WTC11 (cell line): ENCODE data around the gene MAPK12. TPM values are rescaled to one million over a fixed set of nuclear protein-coding genes. Genes with fewer than 3 reads are reported as not detected.

Source experiments
- ATAC-seq: fragments of 200-7000 bp; cut with Tn5 transposase; 2 replicates; pipeline ENCODE4 v1.10.0; 2021; ENCODE audit warnings: mild to moderate bottlenecking, moderate library complexity
- CTCF ChIA-PET: fragments of 300-600 bp; sonication (Branson Sonifier 250); formaldehyde crosslinking; loops from one replicate; lab custom pipeline; 2021; ENCODE audit warnings: antibody characterized with exemption; lab: Charles Lee
- POLR2A ChIA-PET: fragments of 350-600 bp; sonication (Branson Sonifier 250); formaldehyde crosslinking; loops from one replicate; lab custom pipeline; 2021; ENCODE audit warnings: antibody characterized with exemption; lab: Charles Lee
- DNase-seq: peaks from one replicate; pipeline ENCODE4 v3.0.0; 2021; ENCODE audit warnings: low spot score
- H3K27ac Mint-ChIP-seq: 2 replicates; pipeline ENCODE4 v1.8.0; 2021; ENCODE audit warnings: mixed read lengths
- H3K27me3 Mint-ChIP-seq: 2 replicates; pipeline ENCODE4 v1.8.0; 2021; ENCODE audit warnings: low read depth, mild to moderate bottlenecking, moderate library complexity, mixed read lengths
- H3K36me3 Mint-ChIP-seq: 2 replicates; pipeline ENCODE4 v1.8.0; 2021; ENCODE audit warnings: mixed read lengths
- H3K4me1 Mint-ChIP-seq: 2 replicates; pipeline ENCODE4 v1.8.0; 2022; ENCODE audit warnings: mixed read lengths
- H3K4me3 Mint-ChIP-seq: 2 replicates; pipeline ENCODE4 v1.8.0; 2021; ENCODE audit warnings: mild to moderate bottlenecking, moderate library complexity, mixed read lengths
- H3K9me3 Mint-ChIP-seq: 2 replicates; pipeline ENCODE4 v1.8.0; 2021; ENCODE audit warnings: mixed read lengths
- CBFB ChIP-seq: sonication (generic); formaldehyde crosslinking; IDR thresholded peaks from 2 replicates; pipeline ENCODE4 v1.8.1; 2022; ENCODE audit warnings: mild to moderate bottlenecking, low read depth, missing genetic modification reagents
- CREM ChIP-seq: sonication (generic); formaldehyde crosslinking; IDR thresholded peaks from 2 replicates; pipeline ENCODE4 v1.8.1; 2022; ENCODE audit warnings: mild to moderate bottlenecking, missing genetic modification reagents, moderate library complexity
- ELF4 ChIP-seq: sonication (generic); formaldehyde crosslinking; IDR thresholded peaks from 2 replicates; pipeline ENCODE4 v1.8.1; 2022; ENCODE audit warnings: low read depth, mild to moderate bottlenecking, moderate library complexity, missing genetic modification reagents
- ESRRA ChIP-seq: sonication (generic); formaldehyde crosslinking; IDR thresholded peaks from 2 replicates; pipeline ENCODE4 v1.8.1; 2022; ENCODE audit warnings: mild to moderate bottlenecking, missing genetic modification reagents, borderline replicate concordance
- GTF2I ChIP-seq: fragments of 250-450 bp; sonication (Bioruptor Pico); conservative IDR thresholded peaks from 2 replicates; pipeline ENCODE4 v1.4.0; 2021; ENCODE audit warnings: mild to moderate bottlenecking
- JAZF1 ChIP-seq: fragments of 250-450 bp; sonication (Bioruptor Pico); IDR thresholded peaks from 2 replicates; pipeline ENCODE4 v1.9.0; 2021; ENCODE audit warnings: moderate library complexity, mild to moderate bottlenecking, inconsistent platforms
- JUN ChIP-seq: sonication (generic); formaldehyde crosslinking; IDR thresholded peaks from 2 replicates; pipeline ENCODE4 v1.8.0; 2023; ENCODE audit warnings: mild to moderate bottlenecking, missing genetic modification reagents
- MYBL2 ChIP-seq: sonication (generic); formaldehyde crosslinking; IDR thresholded peaks from 2 replicates; pipeline ENCODE4 v1.8.1; 2023; ENCODE audit warnings: mild to moderate bottlenecking, moderate library complexity, missing genetic modification reagents
- NFATC4 ChIP-seq: fragments of 250-450 bp; sonication (Bioruptor Pico); IDR thresholded peaks from 2 replicates; pipeline ENCODE4 v1.9.0; 2021; ENCODE audit warnings: mild to moderate bottlenecking
- TP53 ChIP-seq: sonication (generic); formaldehyde crosslinking; IDR thresholded peaks from 2 replicates; pipeline ENCODE4 v1.8.1; 2023; ENCODE audit warnings: mild to moderate bottlenecking, missing genetic modification reagents
- ZBTB21 ChIP-seq: sonication (generic); formaldehyde crosslinking; IDR thresholded peaks from 2 replicates; pipeline ENCODE4 v1.8.1; 2023; ENCODE audit warnings: mild to moderate bottlenecking, missing genetic modification reagents, borderline replicate concordance
- ZNF232 ChIP-seq: sonication (generic); formaldehyde crosslinking; IDR thresholded peaks from 2 replicates; pipeline ENCODE4 v1.8.0; 2022; ENCODE audit warnings: mild to moderate bottlenecking, missing genetic modification reagents
- total RNA-seq: library from RNA; stranded (reverse); gene quantifications from 3 replicates; pipeline ENCODE4 v1.2.3, GENCODE V29; 2021
- TF ChIP-seq, protein P1 (sequence below): sonication (generic); formaldehyde crosslinking; conservative IDR thresholded peaks from 2 replicates; pipeline ENCODE4 v1.8.1; 2023; ENCODE audit warnings: mild to moderate bottlenecking, low read depth, missing genetic modification reagents, moderate library complexity
- TF ChIP-seq, protein P2 (sequence below): sonication (generic); formaldehyde crosslinking; IDR thresholded peaks from 2 replicates; pipeline ENCODE4 v1.8.0; 2023; ENCODE audit warnings: missing genetic modification reagents
- TF ChIP-seq, protein P3 (sequence below): sonication (generic); formaldehyde crosslinking; IDR thresholded peaks from 2 replicates; pipeline ENCODE4 v1.8.1; 2022; ENCODE audit warnings: mild to moderate bottlenecking, moderate library complexity, missing genetic modification reagents
- TF ChIP-seq, protein P4 (sequence below): sonication (generic); formaldehyde crosslinking; IDR thresholded peaks from 2 replicates; pipeline ENCODE4 v1.8.0; 2022; ENCODE audit warnings: mild to moderate bottlenecking, missing genetic modification reagents
- TF ChIP-seq, protein P5 (sequence below): fragments of 250-450 bp; sonication (Bioruptor Pico); IDR thresholded peaks from 2 replicates; pipeline ENCODE4 v1.9.0; 2021; ENCODE audit warnings: mild to moderate bottlenecking, borderline replicate concordance

Gene MAPK12
- total RNA-seq, 1 experiment from 2014 or later, result 31.0 TPM

DNA sequence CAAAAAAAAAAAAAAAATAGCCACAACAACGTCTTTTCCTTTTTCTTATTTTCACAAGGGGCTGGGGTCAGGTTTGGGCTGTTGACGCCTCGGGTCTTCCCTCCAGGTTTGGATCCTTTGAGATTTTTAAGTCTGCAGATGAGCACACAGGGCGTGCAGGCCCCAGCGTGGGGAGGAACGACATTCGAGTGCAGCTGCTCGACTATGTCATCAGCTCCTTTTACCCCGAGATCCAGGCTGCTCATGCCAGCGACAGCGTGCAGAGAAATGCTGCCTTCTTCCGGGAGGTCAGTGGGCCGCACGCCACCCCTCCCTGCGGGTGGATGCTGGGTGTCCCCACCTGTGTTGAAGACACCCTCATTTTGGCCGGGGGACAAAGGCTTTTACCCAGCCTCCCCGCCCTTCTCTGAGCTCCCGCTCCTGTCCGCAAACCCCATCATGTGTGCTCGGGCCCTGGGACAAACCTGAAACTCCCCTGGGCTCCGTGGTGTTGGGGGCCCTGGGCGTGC is 53.0 kb downstream of the MAPK12 start:
- ATAC-seq (no peak), DNase-seq (no peak)
- TF ChIP-seq ESRRA (CRISPR knock-in tag) (no peak), CREM (CRISPR knock-in tag) (no peak), ZNF232 (CRISPR knock-in tag) (no peak), JUN (no peak), NFATC4 (CRISPR knock-in tag) (no peak), GTF2I (CRISPR knock-in tag) (no peak), TP53 (CRISPR knock-in tag) (no peak), JAZF1 (CRISPR knock-in tag) (no peak), CBFB (CRISPR knock-in tag) (no peak), ELF4 (CRISPR knock-in tag) (no peak), ZBTB21 (CRISPR knock-in tag) (no peak)
- TF ChIP-seq, protein P1, sequence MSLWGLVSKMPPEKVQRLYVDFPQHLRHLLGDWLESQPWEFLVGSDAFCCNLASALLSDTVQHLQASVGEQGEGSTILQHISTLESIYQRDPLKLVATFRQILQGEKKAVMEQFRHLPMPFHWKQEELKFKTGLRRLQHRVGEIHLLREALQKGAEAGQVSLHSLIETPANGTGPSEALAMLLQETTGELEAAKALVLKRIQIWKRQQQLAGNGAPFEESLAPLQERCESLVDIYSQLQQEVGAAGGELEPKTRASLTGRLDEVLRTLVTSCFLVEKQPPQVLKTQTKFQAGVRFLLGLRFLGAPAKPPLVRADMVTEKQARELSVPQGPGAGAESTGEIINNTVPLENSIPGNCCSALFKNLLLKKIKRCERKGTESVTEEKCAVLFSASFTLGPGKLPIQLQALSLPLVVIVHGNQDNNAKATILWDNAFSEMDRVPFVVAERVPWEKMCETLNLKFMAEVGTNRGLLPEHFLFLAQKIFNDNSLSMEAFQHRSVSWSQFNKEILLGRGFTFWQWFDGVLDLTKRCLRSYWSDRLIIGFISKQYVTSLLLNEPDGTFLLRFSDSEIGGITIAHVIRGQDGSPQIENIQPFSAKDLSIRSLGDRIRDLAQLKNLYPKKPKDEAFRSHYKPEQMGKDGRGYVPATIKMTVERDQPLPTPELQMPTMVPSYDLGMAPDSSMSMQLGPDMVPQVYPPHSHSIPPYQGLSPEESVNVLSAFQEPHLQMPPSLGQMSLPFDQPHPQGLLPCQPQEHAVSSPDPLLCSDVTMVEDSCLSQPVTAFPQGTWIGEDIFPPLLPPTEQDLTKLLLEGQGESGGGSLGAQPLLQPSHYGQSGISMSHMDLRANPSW (CRISPR knock-in tag), result no peak
- TF ChIP-seq, protein P2, sequence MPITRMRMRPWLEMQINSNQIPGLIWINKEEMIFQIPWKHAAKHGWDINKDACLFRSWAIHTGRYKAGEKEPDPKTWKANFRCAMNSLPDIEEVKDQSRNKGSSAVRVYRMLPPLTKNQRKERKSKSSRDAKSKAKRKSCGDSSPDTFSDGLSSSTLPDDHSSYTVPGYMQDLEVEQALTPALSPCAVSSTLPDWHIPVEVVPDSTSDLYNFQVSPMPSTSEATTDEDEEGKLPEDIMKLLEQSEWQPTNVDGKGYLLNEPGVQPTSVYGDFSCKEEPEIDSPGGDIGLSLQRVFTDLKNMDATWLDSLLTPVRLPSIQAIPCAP (CRISPR knock-in tag), result no peak
- TF ChIP-seq, protein P3, sequence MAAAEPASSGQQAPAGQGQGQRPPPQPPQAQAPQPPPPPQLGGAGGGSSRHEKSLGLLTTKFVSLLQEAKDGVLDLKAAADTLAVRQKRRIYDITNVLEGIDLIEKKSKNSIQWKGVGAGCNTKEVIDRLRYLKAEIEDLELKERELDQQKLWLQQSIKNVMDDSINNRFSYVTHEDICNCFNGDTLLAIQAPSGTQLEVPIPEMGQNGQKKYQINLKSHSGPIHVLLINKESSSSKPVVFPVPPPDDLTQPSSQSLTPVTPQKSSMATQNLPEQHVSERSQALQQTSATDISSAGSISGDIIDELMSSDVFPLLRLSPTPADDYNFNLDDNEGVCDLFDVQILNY (CRISPR knock-in tag), result no peak
- H3K27ac Mint-ChIP-seq, result no peak overlapping the region
- no peaks in the 10 kb centered on the region for H3K27me3 Mint-ChIP-seq
- H3K4me1 Mint-ChIP-seq, result no peaks in the 10 kb centered on the region
- peaks cover under 1% of the 10 kb centered on the region; the same call in 1 of the 2 replicates for H3K9me3 Mint-ChIP-seq
- CTCF ChIA-PET, result interaction anchor here (0.7 to 1.7 kb wide), 7 partner anchors 8 to 490 kb away, joined by 3 to 6 read pairs (median 4); no protein-coding TSS in a partner anchor
- H3K4me3 Mint-ChIP-seq, result no peak overlapping the region
- POLR2A ChIA-PET, result no interaction called here
- peaks cover 35% of the 10 kb centered on the region for H3K36me3 Mint-ChIP-seq

DNA sequence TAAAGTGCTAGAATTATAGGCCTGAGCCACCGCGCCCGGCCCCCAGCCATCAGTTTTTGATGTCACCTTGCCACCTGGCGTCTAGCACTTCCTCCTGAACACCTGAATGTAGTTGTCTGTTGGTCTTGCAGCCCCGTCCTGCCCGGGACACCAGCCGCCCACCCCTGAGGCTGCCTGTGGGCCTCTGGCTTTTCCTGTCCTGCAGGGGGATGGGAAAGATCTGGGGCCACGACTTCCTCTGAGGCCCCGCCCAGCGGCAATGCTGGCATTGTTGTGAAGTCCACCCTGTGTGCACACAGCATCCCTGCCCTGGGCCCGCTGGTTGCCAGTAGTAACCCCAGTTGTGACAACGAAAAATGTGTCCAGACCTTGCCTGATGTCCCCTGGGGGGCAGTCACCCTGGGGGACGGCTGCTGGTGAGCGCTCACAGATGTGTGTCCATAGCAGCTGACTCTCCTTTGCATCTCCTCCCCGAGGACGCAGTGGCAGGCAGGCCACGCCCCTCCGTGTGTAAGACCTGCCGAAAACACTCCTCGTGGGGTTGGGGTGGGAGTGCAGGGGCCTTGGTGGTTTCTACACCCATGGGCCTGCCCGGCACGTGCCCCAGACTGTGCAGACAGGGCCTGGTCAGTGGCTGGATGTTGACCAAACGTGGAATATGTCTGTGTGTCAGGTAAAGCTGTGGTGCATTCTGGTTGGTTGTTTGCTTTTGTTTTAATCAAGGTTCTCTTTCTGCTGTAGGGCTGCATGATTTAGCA is 53.9 kb downstream of the MAPK12 start:
- Mint-ChIP-seq H3K27ac (no peak overlapping the region), H3K27me3 (no peaks in the 10 kb centered on the region), H3K9me3 (peaks cover 4% of the 10 kb centered on the region; the same call in 1 of the 2 replicates), H3K4me3 (no peak overlapping the region), H3K36me3 (peaks cover 32% of the 10 kb centered on the region), H3K4me1 (peaks cover 1% of the 10 kb centered on the region)
- POLR2A ChIA-PET, result no interaction called here
- CTCF ChIA-PET, result interaction anchor here (0.8 to 3.0 kb wide), 13 partner anchors 9 to 440 kb away, joined by 3 to 19 read pairs (median 4); partner anchors contain the start of genes ALG12, CRELD2 and SCO2
- ATAC-seq (no peak), DNase-seq (no peak)
- TF ChIP-seq, protein P4, sequence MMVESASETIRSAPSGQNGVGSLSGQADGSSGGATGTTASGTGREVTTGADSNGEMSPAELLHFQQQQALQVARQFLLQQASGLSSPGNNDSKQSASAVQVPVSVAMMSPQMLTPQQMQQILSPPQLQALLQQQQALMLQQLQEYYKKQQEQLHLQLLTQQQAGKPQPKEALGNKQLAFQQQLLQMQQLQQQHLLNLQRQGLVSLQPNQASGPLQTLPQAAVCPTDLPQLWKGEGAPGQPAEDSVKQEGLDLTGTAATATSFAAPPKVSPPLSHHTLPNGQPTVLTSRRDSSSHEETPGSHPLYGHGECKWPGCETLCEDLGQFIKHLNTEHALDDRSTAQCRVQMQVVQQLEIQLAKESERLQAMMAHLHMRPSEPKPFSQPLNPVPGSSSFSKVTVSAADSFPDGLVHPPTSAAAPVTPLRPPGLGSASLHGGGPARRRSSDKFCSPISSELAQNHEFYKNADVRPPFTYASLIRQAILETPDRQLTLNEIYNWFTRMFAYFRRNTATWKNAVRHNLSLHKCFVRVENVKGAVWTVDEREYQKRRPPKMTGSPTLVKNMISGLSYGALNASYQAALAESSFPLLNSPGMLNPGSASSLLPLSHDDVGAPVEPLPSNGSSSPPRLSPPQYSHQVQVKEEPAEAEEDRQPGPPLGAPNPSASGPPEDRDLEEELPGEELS (CRISPR knock-in tag), result no peak
- no peak for TF ChIP-seq ZNF232 (CRISPR knock-in tag)
- no peak for TF ChIP-seq MYBL2 (CRISPR knock-in tag)
- TF ChIP-seq, protein P5, sequence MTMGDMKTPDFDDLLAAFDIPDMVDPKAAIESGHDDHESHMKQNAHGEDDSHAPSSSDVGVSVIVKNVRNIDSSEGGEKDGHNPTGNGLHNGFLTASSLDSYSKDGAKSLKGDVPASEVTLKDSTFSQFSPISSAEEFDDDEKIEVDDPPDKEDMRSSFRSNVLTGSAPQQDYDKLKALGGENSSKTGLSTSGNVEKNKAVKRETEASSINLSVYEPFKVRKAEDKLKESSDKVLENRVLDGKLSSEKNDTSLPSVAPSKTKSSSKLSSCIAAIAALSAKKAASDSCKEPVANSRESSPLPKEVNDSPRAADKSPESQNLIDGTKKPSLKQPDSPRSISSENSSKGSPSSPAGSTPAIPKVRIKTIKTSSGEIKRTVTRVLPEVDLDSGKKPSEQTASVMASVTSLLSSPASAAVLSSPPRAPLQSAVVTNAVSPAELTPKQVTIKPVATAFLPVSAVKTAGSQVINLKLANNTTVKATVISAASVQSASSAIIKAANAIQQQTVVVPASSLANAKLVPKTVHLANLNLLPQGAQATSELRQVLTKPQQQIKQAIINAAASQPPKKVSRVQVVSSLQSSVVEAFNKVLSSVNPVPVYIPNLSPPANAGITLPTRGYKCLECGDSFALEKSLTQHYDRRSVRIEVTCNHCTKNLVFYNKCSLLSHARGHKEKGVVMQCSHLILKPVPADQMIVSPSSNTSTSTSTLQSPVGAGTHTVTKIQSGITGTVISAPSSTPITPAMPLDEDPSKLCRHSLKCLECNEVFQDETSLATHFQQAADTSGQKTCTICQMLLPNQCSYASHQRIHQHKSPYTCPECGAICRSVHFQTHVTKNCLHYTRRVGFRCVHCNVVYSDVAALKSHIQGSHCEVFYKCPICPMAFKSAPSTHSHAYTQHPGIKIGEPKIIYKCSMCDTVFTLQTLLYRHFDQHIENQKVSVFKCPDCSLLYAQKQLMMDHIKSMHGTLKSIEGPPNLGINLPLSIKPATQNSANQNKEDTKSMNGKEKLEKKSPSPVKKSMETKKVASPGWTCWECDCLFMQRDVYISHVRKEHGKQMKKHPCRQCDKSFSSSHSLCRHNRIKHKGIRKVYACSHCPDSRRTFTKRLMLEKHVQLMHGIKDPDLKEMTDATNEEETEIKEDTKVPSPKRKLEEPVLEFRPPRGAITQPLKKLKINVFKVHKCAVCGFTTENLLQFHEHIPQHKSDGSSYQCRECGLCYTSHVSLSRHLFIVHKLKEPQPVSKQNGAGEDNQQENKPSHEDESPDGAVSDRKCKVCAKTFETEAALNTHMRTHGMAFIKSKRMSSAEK (CRISPR knock-in tag), result no peak
- TF ChIP-seq, all 79 proteins: peak for 0
